Small intestine (tissue), 7 donors: ENCODE results near the gene STK10. TPM values are rescaled to one million over a fixed set of nuclear protein-coding genes. Genes with fewer than 3 reads are reported as not detected.

ENCODE experiments used
- DNase-seq, 2 donors: peaks; one replicate each; pipeline versions ENCODE4 v3.0.0 to v3.0.0-alpha.2; 2013
- FAIRE-seq: peaks from 2 replicates; lab custom pipeline; 2012; peaks lifted over from hg19 to GRCh38; lab: Jason Lieb, UNC
- H3K27ac ChIP-seq, 3 donors: one replicate each; pipeline ENCODE4 v1.5.1; 2013; ENCODE audit warnings: low read length in 2 of 3, mild to moderate bottlenecking in 2 of 3, control low read depth in 1 of 3, inconsistent platforms in 1 of 3, low read depth in 1 of 3, moderate library complexity in 1 of 3
- H3K27me3 ChIP-seq, 3 donors: one replicate each; pipeline ENCODE4 v1.6.1; 2013; ENCODE audit warnings: low read length in 3 of 3, inconsistent platforms in 1 of 3; ENCODE audit not compliant: control insufficient read depth in 3 of 3, insufficient read depth in 3 of 3
- H3K36me3 ChIP-seq, 3 donors: one replicate each; pipeline ENCODE4 v1.6.1; 2013; ENCODE audit warnings: low read length in 3 of 3, inconsistent platforms in 1 of 3, low read depth in 1 of 3, mild to moderate bottlenecking in 1 of 3, moderate library complexity in 1 of 3; ENCODE audit not compliant: control insufficient read depth in 3 of 3, insufficient read depth in 2 of 3
- H3K4me1 ChIP-seq, 3 donors: one replicate each; pipeline ENCODE4 v1.6.1; 2013; ENCODE audit warnings: low read length in 2 of 3, inconsistent platforms in 1 of 3, low read depth in 1 of 3, mild to moderate bottlenecking in 1 of 3, moderate library complexity in 1 of 3; ENCODE audit not compliant: control insufficient read depth in 3 of 3, insufficient read depth in 2 of 3
- H3K4me3 ChIP-seq, 3 donors: one replicate each; pipeline ENCODE4 v1.5.1; 2013; ENCODE audit warnings: low read length in 3 of 3, control low read depth in 1 of 3, inconsistent platforms in 1 of 3, low read depth in 1 of 3, mild to moderate bottlenecking in 1 of 3, moderate library complexity in 1 of 3
- H3K9me3 ChIP-seq, 2 donors: one replicate each; pipeline ENCODE4 v1.6.1; 2013; ENCODE audit warnings: low read depth in 1 of 2, low read length in 1 of 2; ENCODE audit not compliant: control insufficient read depth in 2 of 2, insufficient read depth in 1 of 2
- WGBS, 3 donors: extraction: QIAGEN DNeasy Blood & Tissue Kit; methylation state at CpG; one replicate each; pipeline ENCODE4 v1.1.7; 2013; 5-methylcytosine and 5-hydroxymethylcytosine counted together
- polyA plus RNA-seq, 4 donors: library from polyadenylated mRNA; stranded (reverse) in 3 of 4; unstranded in 1 of 4; fragments of 200-250 nt in 3 of 4; fragments of 120-200 nt in 1 of 4; gene quantifications; one replicate each; pipeline versions ENCODE4 v1.2.1 to v1.2.3, GENCODE V29; 2013
- donor health status: healthy with polysubstance abuse.
- donor health status: control.
- donor health status: control.
- donor health status: Bipolar disorder and iron deficiency.
- donor health status: healthy.

STK10 gene
- polyA plus RNA-seq, 4 donors = 7.4 to 10.5 (median 9.1) TPM

- Histone ChIP-seq H3K36me3 (peaks cover 0 to 26% (median 6%) of the 10 kb centered on the region in 3 donors), H3K27me3 (no peaks in the 10 kb centered on the region), H3K9me3 (no peaks in the 10 kb centered on the region), H3K4me3 (no peak overlapping the region), H3K27ac (no peak overlapping the region), H3K4me1 (no peaks in the 10 kb centered on the region)
- DNase-seq (no peak), FAIRE-seq (no peak)
- WGBS, 3 donors = 72 to 89% (median 87%) methylated on average over 14 of the region's 14 CpGs
These were observed 90.7 kb downstream of the STK10 start for GRCh38 chr5:172097356-172097755.

GRCh38 chr5:172096207-172096940 lies 91.7 kb downstream of the STK10 start:
- no peaks in the 10 kb centered on the region for H3K27me3 ChIP-seq
- no peak for FAIRE-seq

GRCh38 chr5:172095368-172096206 lies 92.4 kb downstream of the STK10 start:
- WGBS, 3 donors = 92 to 96% (median 92%) methylated on average over 9 to 11 of the region's 11 CpGs
- Histone ChIP-seq H3K27ac (no peak overlapping the region), H3K36me3 (peaks cover 0 to 32% (median 6%) of the 10 kb centered on the region in 3 donors), H3K4me1 (no peaks in the 10 kb centered on the region), H3K27me3 (no peaks in the 10 kb centered on the region), H3K9me3 (no peaks in the 10 kb centered on the region), H3K4me3 (no peak overlapping the region)
- FAIRE-seq = no peak
- no peak for DNase-seq

More at GRCh38 chr5:172096207-172096940, 91.7 kb downstream of the STK10 start:
- DNase-seq = no peak
- 85 to 89% (median 88%) methylated on average over 21 of the region's 21 CpGs for WGBS, 3 donors
- peaks cover 0 to 27% (median 6%) of the 10 kb centered on the region in 3 donors for H3K36me3 ChIP-seq
- H3K4me3 ChIP-seq = no peak overlapping the region
- H3K9me3 ChIP-seq = no peaks in the 10 kb centered on the region
- H3K27ac ChIP-seq = no peak overlapping the region
- H3K4me1 ChIP-seq = no peaks in the 10 kb centered on the region

GRCh38 chr5:172093965-172094364 lies 94.1 kb downstream of the STK10 start:
- Histone ChIP-seq H3K4me3 (no peak overlapping the region), H3K36me3 (peaks cover 2 to 38% (median 8%) of the 10 kb centered on the region in 3 donors), H3K27ac (no peak overlapping the region), H3K27me3 (no peaks in the 10 kb centered on the region), H3K4me1 (no peaks in the 10 kb centered on the region), H3K9me3 (no peaks in the 10 kb centered on the region)
- DNase-seq = no peak
- FAIRE-seq = no peak
- WGBS, 3 donors = 86 to 90% (median 90%) methylated on average over 3 of the region's 3 CpGs

- Histone ChIP-seq H3K4me3 (no peak overlapping the region), H3K27ac (no peak overlapping the region), H3K4me1 (no peaks in the 10 kb centered on the region), H3K27me3 (no peaks in the 10 kb centered on the region), H3K9me3 (no peaks in the 10 kb centered on the region), H3K36me3 (peaks cover 2 to 38% (median 8%) of the 10 kb centered on the region in 3 donors)
- FAIRE-seq = no peak
- WGBS, 3 donors = 93 to 95% (median 94%) methylated on average over 10 of the region's 10 CpGs
- no peak for DNase-seq
These were observed 94.5 kb downstream of the STK10 start for GRCh38 chr5:172093559-172093958.

GRCh38 chr5:172091956-172092732 lies 95.9 kb downstream of the STK10 start:
- 92 to 96% (median 96%) methylated on average over 17 of the region's 17 CpGs for WGBS, 3 donors
- H3K36me3 ChIP-seq = peaks cover 2 to 36% (median 8%) of the 10 kb centered on the region in 3 donors

GRCh38 chr5:172090976-172091547 lies 97.0 kb downstream of the STK10 start:
- Histone ChIP-seq H3K4me3 (no peak overlapping the region), H3K4me1 (no peaks in the 10 kb centered on the region), H3K9me3 (no peaks in the 10 kb centered on the region), H3K27me3 (no peaks in the 10 kb centered on the region), H3K27ac (no peak overlapping the region), H3K36me3 (peaks cover 2 to 33% (median 7%) of the 10 kb centered on the region in 3 donors)
- FAIRE-seq (no peak), DNase-seq (no peak)
- 91 to 95% (median 94%) methylated on average over 10 of the region's 10 CpGs for WGBS, 3 donors

More at GRCh38 chr5:172091956-172092732, 95.9 kb downstream of the STK10 start:
- H3K4me3 ChIP-seq = no peak overlapping the region
- H3K4me1 ChIP-seq = no peaks in the 10 kb centered on the region
- H3K27ac ChIP-seq = no peak overlapping the region
- no peaks in the 10 kb centered on the region for H3K27me3 ChIP-seq
- no peak for FAIRE-seq
- H3K9me3 ChIP-seq = no peaks in the 10 kb centered on the region
- DNase-seq = no peak
